Chondrocyte (in vitro differentiated cells): ENCODE measurements around the gene PIGT. TPM values are rescaled to one million over a fixed set of nuclear protein-coding genes. Genes with fewer than 3 reads are reported as not detected.

Source experiments
- DNase-seq: peaks from one replicate; pipeline ENCODE4 v3.0.0; 2021; ENCODE audit warnings: mixed read lengths, low spot score
- H3K27ac Mint-ChIP-seq: one replicate; pipeline ENCODE4 v1.8.0; 2021; ENCODE audit warnings: mild to moderate bottlenecking, moderate library complexity, mixed read lengths; ENCODE audit not compliant: unreplicated experiment
- H3K27me3 Mint-ChIP-seq: 2 replicates; pipeline ENCODE4 v1.8.0; 2021; ENCODE audit warnings: low read depth, mixed read lengths
- H3K36me3 Mint-ChIP-seq: 2 replicates; pipeline ENCODE4 v1.8.0; 2021; ENCODE audit warnings: low read depth, mixed read lengths
- H3K4me1 Mint-ChIP-seq: 2 replicates; pipeline ENCODE4 v1.8.0; 2021; ENCODE audit warnings: low read depth, mild to moderate bottlenecking, mixed read lengths
- H3K4me3 Mint-ChIP-seq: one replicate; pipeline ENCODE4 v1.8.0; 2021; ENCODE audit warnings: mild to moderate bottlenecking, moderate library complexity, mixed read lengths; ENCODE audit not compliant: unreplicated experiment
- H3K9me3 Mint-ChIP-seq: 2 replicates; pipeline ENCODE4 v1.8.0; 2021; ENCODE audit warnings: low read depth, mixed read lengths
- CTCF ChIP-seq: fragments of 200-600 bp; sonication (generic); IDR thresholded peaks from 2 replicates; pipeline ENCODE4 v1.5.0; 2021; ENCODE audit warnings: antibody characterized with exemption, mild to moderate bottlenecking, moderate library complexity
- total RNA-seq: library from RNA; stranded (reverse); gene quantifications from 3 replicates; pipeline ENCODE4 v1.2.1, GENCODE V29; 2021

Gene PIGT
- total RNA-seq, 1 donor from 2014 or later = 105 TPM

DNA sequence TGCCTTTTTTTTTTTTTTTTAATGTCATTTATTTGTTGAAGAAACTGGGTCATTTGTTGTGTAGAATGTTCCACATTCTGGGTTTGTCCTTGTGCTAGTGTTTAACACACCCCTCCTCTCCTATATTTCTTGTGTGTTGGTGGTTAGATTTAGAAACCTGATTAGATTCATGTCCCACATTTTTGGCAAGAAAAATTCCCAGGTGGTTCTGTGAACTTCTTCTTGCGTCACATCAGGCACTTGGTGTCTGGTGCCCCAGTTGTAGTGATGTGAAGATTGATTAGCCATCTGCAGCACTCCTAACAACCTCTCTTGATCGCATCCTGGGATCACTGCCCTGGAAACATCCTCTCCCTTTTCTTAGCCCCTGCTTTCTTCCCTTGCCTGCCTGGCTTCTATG, 7.8 kb downstream of the PIGT start:
- H3K4me1 Mint-ChIP-seq = peaks cover 3% of the 10 kb centered on the region
- no peak for TF ChIP-seq CTCF
- no peak for DNase-seq
- peaks cover 29% of the 10 kb centered on the region for H3K36me3 Mint-ChIP-seq
- no peaks in the 10 kb centered on the region for H3K9me3 Mint-ChIP-seq
- H3K4me3 Mint-ChIP-seq = no peak overlapping the region
- no peak overlapping the region for H3K27ac Mint-ChIP-seq
- no peaks in the 10 kb centered on the region for H3K27me3 Mint-ChIP-seq

DNA sequence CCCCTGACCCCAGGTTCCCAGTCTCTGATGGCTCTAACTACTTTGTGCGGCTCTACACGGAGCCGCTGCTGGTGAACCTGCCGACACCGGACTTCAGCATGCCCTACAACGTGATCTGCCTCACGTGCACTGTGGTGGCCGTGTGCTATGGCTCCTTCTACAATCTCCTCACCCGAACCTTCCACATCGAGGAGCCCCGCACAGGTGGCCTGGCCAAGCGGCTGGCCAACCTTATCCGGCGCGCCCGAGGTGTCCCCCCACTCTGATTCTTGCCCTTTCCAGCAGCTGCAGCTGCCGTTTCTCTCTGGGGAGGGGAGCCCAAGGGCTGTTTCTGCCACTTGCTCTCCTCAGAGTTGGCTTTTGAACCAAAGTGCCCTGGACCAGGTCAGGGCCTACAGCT, 9.6 kb downstream of the PIGT start:
- no peaks in the 10 kb centered on the region for H3K27me3 Mint-ChIP-seq
- no peak overlapping the region for H3K4me3 Mint-ChIP-seq
- H3K27ac Mint-ChIP-seq = no peak overlapping the region
- DNase-seq = no peak
- no peak for TF ChIP-seq CTCF
- peaks cover 23% of the 10 kb centered on the region for H3K36me3 Mint-ChIP-seq
- H3K4me1 Mint-ChIP-seq = no peaks in the 10 kb centered on the region
- no peaks in the 10 kb centered on the region for H3K9me3 Mint-ChIP-seq

DNA sequence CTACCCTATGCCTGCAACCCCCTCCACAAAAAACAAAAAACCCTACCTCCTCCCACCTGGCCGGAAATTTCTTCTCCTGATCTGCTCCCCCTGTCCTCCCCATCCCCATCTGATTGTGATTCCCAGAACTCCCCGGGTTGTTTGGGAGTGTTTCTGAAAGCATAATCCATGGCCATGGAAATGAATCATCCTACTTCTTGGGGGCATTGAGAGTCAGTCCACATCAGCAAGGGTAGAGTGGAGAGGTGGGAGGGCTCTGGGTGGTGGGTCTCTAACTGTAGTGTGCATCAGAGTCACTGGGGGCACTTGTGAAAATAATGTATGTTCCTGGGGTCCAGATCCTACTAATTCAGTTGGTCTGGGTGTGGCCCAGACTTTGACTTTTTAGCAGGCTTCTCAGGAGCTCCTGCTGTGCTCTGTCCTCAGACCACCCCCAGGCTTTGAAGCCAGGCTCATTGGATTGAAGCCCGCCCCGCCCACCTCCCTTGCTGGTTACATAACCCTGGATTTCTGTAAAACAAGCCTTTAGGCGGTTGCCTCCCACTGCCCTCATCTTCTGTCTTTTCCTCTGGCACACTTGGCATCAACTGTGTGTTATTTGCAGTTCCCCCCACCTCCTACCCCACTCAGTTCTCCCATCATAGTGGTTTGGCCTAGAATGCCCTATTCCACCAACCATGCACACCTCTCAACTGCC, 10.5 kb downstream of the PIGT start:
- no peak for DNase-seq
- H3K9me3 Mint-ChIP-seq = no peaks in the 10 kb centered on the region
- no peaks in the 10 kb centered on the region for H3K27me3 Mint-ChIP-seq
- no peak overlapping the region for H3K27ac Mint-ChIP-seq
- H3K4me3 Mint-ChIP-seq = no peak overlapping the region
- H3K36me3 Mint-ChIP-seq = peaks cover 19% of the 10 kb centered on the region
- H3K4me1 Mint-ChIP-seq = no peaks in the 10 kb centered on the region
- TF ChIP-seq CTCF = no peak

DNA sequence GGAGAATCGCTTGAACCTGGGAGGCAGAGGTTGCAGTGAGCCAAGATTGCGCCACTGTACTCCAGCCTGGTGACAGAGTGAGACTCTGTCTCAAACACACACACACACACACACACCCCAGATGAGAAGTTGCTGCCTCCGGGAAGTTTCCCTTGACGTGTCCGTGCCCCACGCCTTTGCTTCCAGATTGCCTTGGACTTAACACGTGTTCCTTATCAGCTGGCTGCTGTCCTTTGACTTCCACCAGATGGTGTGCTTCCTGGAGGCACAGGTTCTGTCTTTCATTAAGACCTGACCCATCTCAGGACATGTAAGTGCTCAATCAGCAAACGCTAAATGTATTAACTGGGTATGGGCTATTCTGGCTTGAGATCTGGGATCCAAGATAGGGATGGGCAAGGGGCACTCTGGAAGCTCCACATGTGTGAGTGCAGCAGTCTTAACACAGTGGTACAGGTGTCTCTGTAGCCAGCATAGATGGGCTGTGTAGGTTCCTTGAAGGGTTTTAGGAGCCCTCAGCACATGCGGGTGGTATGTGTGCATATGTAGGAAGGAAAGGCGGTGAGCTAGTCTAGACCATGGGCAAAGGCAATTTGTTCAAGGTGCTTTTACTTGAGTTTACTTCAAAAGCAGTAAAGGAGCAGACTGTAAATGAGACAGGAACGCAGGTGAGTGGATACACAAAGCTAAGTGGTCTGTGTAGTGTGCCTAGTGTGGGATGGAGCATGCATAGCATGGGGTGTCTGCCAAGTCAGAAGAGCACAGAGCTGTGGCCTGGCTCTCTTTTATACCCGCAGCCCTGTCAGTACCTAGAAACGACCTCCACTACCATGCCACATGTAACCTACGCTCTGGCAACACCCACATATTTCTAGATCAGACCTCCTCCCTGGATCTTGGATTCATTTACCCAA, 11.6 kb downstream of the PIGT start:
- no peak overlapping the region for H3K4me3 Mint-ChIP-seq
- no peak for TF ChIP-seq CTCF
- DNase-seq = no peak
- no peaks in the 10 kb centered on the region for H3K27me3 Mint-ChIP-seq
- peaks cover 16% of the 10 kb centered on the region for H3K36me3 Mint-ChIP-seq
- H3K4me1 Mint-ChIP-seq = no peaks in the 10 kb centered on the region
- H3K27ac Mint-ChIP-seq = no peak overlapping the region
- H3K9me3 Mint-ChIP-seq = no peaks in the 10 kb centered on the region

GRCh38 chr20:45429618-45430017, 13.7 kb downstream of the PIGT start:
- Mint-ChIP-seq H3K9me3 (no peaks in the 10 kb centered on the region), H3K4me1 (peaks cover 4% of the 10 kb centered on the region), H3K36me3 (peaks cover 5% of the 10 kb centered on the region), H3K27me3 (no peaks in the 10 kb centered on the region), H3K4me3 (no peak overlapping the region), H3K27ac (no peak overlapping the region)
- TF ChIP-seq CTCF = no peak
- no peak for DNase-seq
